Liver (tissue), 9 donors: ENCODE results near the gene KCNQ4. TPM values are rescaled to one million over a fixed set of nuclear protein-coding genes. Genes with fewer than 3 reads are reported as not detected.
A peak's percentile ranks its signal among the peaks of the same experiment; 100 is the strongest.

Experiments used
- DNase-seq: peaks from one replicate; pipeline ENCODE4 v3.0.0-alpha.2; 2017; ENCODE audit warnings: low spot score
- H3K27ac ChIP-seq, 2 donors: one replicate each; pipeline ENCODE4 v1.7.0; 2013; ENCODE audit warnings: inconsistent platforms in 2 of 2, low read length in 2 of 2, control low read depth in 1 of 2, low read depth in 1 of 2, mild to moderate bottlenecking in 1 of 2
- H3K27me3 ChIP-seq, 4 donors: one replicate each; pipeline versions ENCODE4 v1.6.1 to v1.7.0; 2013; ENCODE audit warnings: low read length in 3 of 4, inconsistent platforms in 1 of 4, mild to moderate bottlenecking in 1 of 4, moderate library complexity in 1 of 4; ENCODE audit not compliant: control insufficient read depth in 4 of 4, insufficient read depth in 4 of 4
- H3K36me3 ChIP-seq, 4 donors: one replicate each; pipeline versions ENCODE4 v1.6.1 to v1.7.0; 2013; ENCODE audit warnings: low read length in 3 of 4, mild to moderate bottlenecking in 3 of 4, low read depth in 1 of 4, moderate library complexity in 1 of 4; ENCODE audit not compliant: control insufficient read depth in 4 of 4, insufficient read depth in 3 of 4
- H3K4me1 ChIP-seq, 4 donors: one replicate each; pipeline versions ENCODE4 v1.6.1 to v1.7.0; 2013; ENCODE audit warnings: low read length in 3 of 4, mild to moderate bottlenecking in 3 of 4, moderate library complexity in 1 of 4; ENCODE audit not compliant: control insufficient read depth in 4 of 4, insufficient read depth in 4 of 4
- H3K4me3 ChIP-seq, 3 donors: one replicate each; pipeline versions ENCODE4 v1.6.1 to v1.7.0; 2013; ENCODE audit warnings: low read length in 3 of 3, control low read depth in 1 of 3, low read depth in 1 of 3, mild to moderate bottlenecking in 1 of 3
- H3K9ac ChIP-seq, 2 donors: one replicate each; pipeline ENCODE4 v1.7.0; 2013; ENCODE audit warnings: low read length in 2 of 2, mild to moderate bottlenecking in 2 of 2, moderate library complexity in 2 of 2, control low read depth in 1 of 2, low read depth in 1 of 2
- H3K9me3 ChIP-seq, 4 donors: one replicate each; pipeline versions ENCODE4 v1.6.1 to v1.7.0; 2013; ENCODE audit warnings: low read length in 3 of 4; ENCODE audit not compliant: control insufficient read depth in 4 of 4
- CTCF ChIP-seq: fragments of 150-350 bp; IDR thresholded peaks from 2 replicates; pipeline ENCODE4 v1.5.1; 2017; ENCODE audit warnings: improper control_type of control experiment, low read depth, low read length; ENCODE audit not compliant: missing input control
- EGR1 ChIP-seq, 2 donors: IDR thresholded peaks; 2 replicates each; pipeline ENCODE4 v1.6.1; 2016 to 2018; ENCODE audit warnings: antibody characterized with exemption in 2 of 2, low read depth in 2 of 2
- FOXA1 ChIP-seq: IDR thresholded peaks from 2 replicates; pipeline ENCODE4 v1.6.1; 2016; ENCODE audit warnings: antibody characterized with exemption
- FOXA2 ChIP-seq: IDR thresholded peaks from 2 replicates; pipeline ENCODE4 v1.6.1; 2016; ENCODE audit warnings: antibody characterized with exemption
- GABPA ChIP-seq, 2 donors: IDR thresholded peaks in 1 of 2; conservative IDR thresholded peaks in 1 of 2; 2 replicates each; pipeline ENCODE4 v1.6.1; 2016; ENCODE audit warnings: antibody characterized with exemption in 2 of 2, mild to moderate bottlenecking in 1 of 2, moderate library complexity in 1 of 2
- HNF4A ChIP-seq, 2 donors: conservative IDR thresholded peaks; 2 replicates each; pipeline ENCODE4 v1.6.1; 2016; ENCODE audit warnings: antibody characterized with exemption in 2 of 2, mild to moderate bottlenecking in 2 of 2
- HNF4G ChIP-seq: IDR thresholded peaks from 2 replicates; pipeline ENCODE4 v1.6.1; 2016; ENCODE audit warnings: antibody characterized with exemption
- JUND ChIP-seq, 2 donors: IDR thresholded peaks; 2 replicates each; pipeline ENCODE4 v1.6.1; 2016; ENCODE audit warnings: antibody characterized with exemption in 2 of 2
- NR2F2 ChIP-seq: IDR thresholded peaks from 2 replicates; pipeline ENCODE4 v1.6.1; 2016; ENCODE audit warnings: antibody characterized with exemption
- RAD21 ChIP-seq, 2 donors: IDR thresholded peaks; 2 replicates each; pipeline ENCODE4 v1.6.1; 2016; ENCODE audit warnings: antibody characterized with exemption in 2 of 2, mild to moderate bottlenecking in 2 of 2
- REST ChIP-seq: IDR thresholded peaks from 2 replicates; pipeline ENCODE4 v1.6.1; 2016; ENCODE audit warnings: antibody characterized with exemption, mild to moderate bottlenecking
- RXRA ChIP-seq, 2 donors: IDR thresholded peaks; 2 replicates each; pipeline ENCODE4 v1.6.1; 2017 to 2018; ENCODE audit warnings: antibody characterized with exemption in 2 of 2, mild to moderate bottlenecking in 1 of 2
- SP1 ChIP-seq: IDR thresholded peaks from 2 replicates; pipeline ENCODE4 v1.6.1; 2018; ENCODE audit warnings: antibody characterized with exemption, mild to moderate bottlenecking
- TAF1 ChIP-seq: conservative IDR thresholded peaks from 2 replicates; pipeline ENCODE4 v1.6.1; 2016; ENCODE audit warnings: antibody characterized with exemption, mild to moderate bottlenecking
- YY1 ChIP-seq: IDR thresholded peaks from 2 replicates; pipeline ENCODE4 v1.6.1; 2016; ENCODE audit warnings: antibody characterized with exemption, mild to moderate bottlenecking
- ZBTB33 ChIP-seq: IDR thresholded peaks from 2 replicates; pipeline ENCODE4 v1.6.1; 2016; ENCODE audit warnings: antibody characterized with exemption
- WGBS: extraction: QIAGEN DNeasy Blood & Tissue Kit; methylation state at CpG from one replicate; pipeline ENCODE4 v1.1.7; 2013; 5-methylcytosine and 5-hydroxymethylcytosine counted together
- polyA plus RNA-seq, 2 donors: library from polyadenylated mRNA; stranded (reverse) in 1 of 2; unstranded in 1 of 2; fragments of 200-250 nt in 1 of 2; fragments of >200 nt in 1 of 2; fragmentation: Nextera tagmentation in 1 of 2; extraction: Ambion mirVana in 1 of 2; gene quantifications; one replicate each; pipeline versions ENCODE4 v1.2.1 to v1.2.3, GENCODE V29; 2013 to 2015
- total RNA-seq, 2 donors: library from RNA; depleted of rRNA; stranded (reverse); fragments of >200 nt; gene quantifications; one replicate each; pipeline ENCODE4 v1.2.3, GENCODE V29; 2014
- TF ChIP-seq, protein P1 (sequence below): IDR thresholded peaks from 2 replicates; pipeline ENCODE4 v1.6.1; 2016; ENCODE audit warnings: antibody characterized with exemption
- donor health status: healthy.
- donor health status: healthy.
- donor health status: healthy.
- donor health status: healthy.
- donor health status: healthy.

KCNQ4 gene
- total and polyA plus RNA-seq, 4 donors, result 0.10 to 2.1 (median 0.27) TPM

DNA sequence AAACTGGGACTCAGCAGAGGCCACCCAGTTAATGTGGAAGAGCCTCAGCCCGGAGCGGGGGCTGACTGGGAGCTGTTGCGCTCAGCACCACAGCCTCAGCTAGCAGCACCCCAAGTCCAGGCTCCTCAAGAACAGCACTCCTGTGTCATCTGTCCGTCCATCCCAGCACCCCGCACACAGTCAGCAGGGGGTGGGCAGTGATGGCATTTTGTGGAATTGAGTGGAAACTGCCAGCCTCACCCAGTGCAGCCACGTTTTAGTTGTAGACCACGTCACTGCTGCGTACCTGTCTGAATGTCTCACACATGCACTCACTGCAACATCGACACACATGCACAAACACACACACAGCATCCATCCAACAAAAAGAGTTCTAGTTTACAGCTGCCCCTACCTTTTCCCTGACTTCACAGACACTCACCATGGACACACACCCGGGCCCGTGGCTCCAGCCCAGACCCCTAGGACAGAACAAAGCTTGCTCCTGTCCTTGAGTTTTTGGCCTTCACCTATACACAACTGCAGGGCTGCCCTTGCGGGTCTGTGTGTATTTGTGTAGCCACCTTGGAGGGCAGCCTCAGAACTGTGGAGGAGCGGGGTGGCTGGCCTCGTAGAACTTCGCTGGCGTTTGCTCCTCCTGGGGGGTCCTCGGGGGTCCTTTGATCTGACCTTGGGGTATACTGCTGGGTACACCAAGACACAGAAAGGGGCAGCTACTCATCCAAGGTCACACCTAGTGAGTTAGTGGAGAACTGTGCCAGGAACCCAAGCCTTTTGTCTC, 5.2 kb downstream of the KCNQ4 start:
- 93% methylated on average over 17 of the region's 17 CpGs for WGBS
- no peak for TF ChIP-seq SP1
- no peak for TF ChIP-seq JUND (IDR thresholded peaks at IDR 0.05)
- no peak for TF ChIP-seq HNF4A (conservative IDR thresholded peaks at IDR 0.05)
- no peak for TF ChIP-seq FOXA2
- no peak for TF ChIP-seq REST
- TF ChIP-seq EGR1 (IDR thresholded peaks at IDR 0.05; ENCODE audit: low read depth in 2 of 2), result no peak
- no peak for TF ChIP-seq YY1
- TF ChIP-seq, protein P1, sequence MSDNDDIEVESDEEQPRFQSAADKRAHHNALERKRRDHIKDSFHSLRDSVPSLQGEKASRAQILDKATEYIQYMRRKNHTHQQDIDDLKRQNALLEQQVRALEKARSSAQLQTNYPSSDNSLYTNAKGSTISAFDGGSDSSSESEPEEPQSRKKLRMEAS, result no peak
- no peak for TF ChIP-seq FOXA1
- TF ChIP-seq TAF1, result no peak
- TF ChIP-seq GABPA (IDR thresholded peaks at IDR 0.05 in 1 of 2, conservative IDR thresholded peaks at IDR 0.05 in 1 of 2), result no peak
- TF ChIP-seq RXRA (IDR thresholded peaks at IDR 0.05), result no peak
- TF ChIP-seq NR2F2, result no peak
- no peak for TF ChIP-seq CTCF
- TF ChIP-seq ZBTB33, result no peak

GRCh38 chr1:40789342-40789598, 5.7 kb downstream of the KCNQ4 start:
- Histone ChIP-seq H3K36me3 (no peaks in the 10 kb centered on the region), H3K9ac (no peak overlapping the region), H3K27ac (no peak overlapping the region), H3K4me1 (peaks cover 0 to 13% (median 4%) of the 10 kb centered on the region in 4 donors), H3K9me3 (no peaks in the 10 kb centered on the region), H3K4me3 (no peak overlapping the region), H3K27me3 (no peaks in the 10 kb centered on the region)
- no peak for DNase-seq
- TF ChIP-seq FOXA2 (no peak), RXRA (IDR thresholded peaks at IDR 0.05) (peak; percentile 12 to 33), HNF4G (peak; percentile 23), HNF4A (conservative IDR thresholded peaks at IDR 0.05) (peak; percentile 81), SP1 (peak; percentile 43), CTCF (no peak), GABPA (IDR thresholded peaks at IDR 0.05 in 1 of 2, conservative IDR thresholded peaks at IDR 0.05 in 1 of 2) (no peak), RAD21 (IDR thresholded peaks at IDR 0.05) (peak in 1 of 2 donors; percentile 28)
- TF ChIP-seq, protein P1, result no peak
- WGBS, result 62% methylated on average over 2 of the region's 2 CpGs

More for the DNA sequence above, 5.2 kb downstream of the KCNQ4 start:
- Histone ChIP-seq H3K4me3 (no peak overlapping the region), H3K27ac (no peak overlapping the region), H3K4me1 (peaks cover 0 to 17% (median 6%) of the 10 kb centered on the region in 4 donors), H3K9ac (no peak overlapping the region), H3K9me3 (no peaks in the 10 kb centered on the region), H3K36me3 (no peaks in the 10 kb centered on the region), H3K27me3 (no peaks in the 10 kb centered on the region)
- DNase-seq, result no peak
